Measurements from ENCODE around the gene FAM120C.

The FAM120C gene

GRCh38 chrX:54134269-54134668 lies 48.8 kb downstream of the FAM120C start:
- DNase-seq = no peak

DNA sequence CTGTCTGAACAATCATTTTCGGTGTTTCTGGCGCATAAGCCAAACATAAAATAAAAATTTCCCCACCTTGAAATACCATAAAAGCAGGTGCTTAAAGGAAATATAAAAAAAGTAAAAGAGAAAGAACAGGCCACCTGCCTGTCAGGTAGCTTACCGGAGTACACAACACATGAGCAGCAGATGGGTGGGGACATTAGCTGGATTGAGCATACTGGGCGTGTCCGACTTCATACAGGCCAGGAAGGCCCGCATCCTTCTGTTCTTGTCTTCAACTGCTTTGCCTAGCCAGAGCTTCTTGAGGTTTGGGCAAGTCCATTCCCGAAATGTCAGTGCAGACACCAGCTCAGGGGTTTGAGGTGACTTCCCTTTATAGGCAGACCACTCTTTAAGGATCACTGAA lies 66.7 kb downstream of the FAM120C start:
- no peak for DNase-seq

- no peak for DNase-seq
Measured at GRCh38 chrX:54093571-54093970, 89.5 kb downstream of the FAM120C start.

GRCh38 chrX:54093159-54093558 lies 89.9 kb downstream of the FAM120C start:
- no peak for DNase-seq

GRCh38 chrX:54090880-54091279 lies 92.2 kb downstream of the FAM120C start:
- no peak for DNase-seq

GRCh38 chrX:54089191-54089590 lies 93.9 kb downstream of the FAM120C start:
- no peak for DNase-seq

DNA sequence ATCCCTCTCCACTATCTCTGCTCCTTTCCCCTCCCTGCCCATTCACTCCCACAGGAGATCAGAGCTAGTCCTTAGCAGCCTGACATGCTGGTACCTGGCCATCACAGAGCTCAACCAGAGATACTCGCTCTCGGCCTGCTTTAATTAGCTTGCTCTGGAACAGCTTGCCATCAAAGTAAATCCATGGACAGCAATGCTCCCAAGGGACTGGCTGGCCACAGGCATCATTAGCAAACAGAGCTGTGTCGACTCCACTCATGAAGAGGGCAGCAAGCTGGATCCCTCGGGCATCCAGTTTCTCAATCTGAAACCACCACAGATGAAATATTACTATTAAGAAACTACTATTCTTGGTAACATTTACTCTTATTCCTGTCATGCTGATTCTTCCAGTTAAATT lies 95.4 kb downstream of the FAM120C start:
- DNase-seq = no peak

- no peak for DNase-seq
Measured at GRCh38 chrX:54085666-54086065, 97.4 kb downstream of the FAM120C start.

GRCh38 chrX:54076903-54077302 lies 106.2 kb downstream of the FAM120C start:
- no peak for DNase-seq

DNA sequence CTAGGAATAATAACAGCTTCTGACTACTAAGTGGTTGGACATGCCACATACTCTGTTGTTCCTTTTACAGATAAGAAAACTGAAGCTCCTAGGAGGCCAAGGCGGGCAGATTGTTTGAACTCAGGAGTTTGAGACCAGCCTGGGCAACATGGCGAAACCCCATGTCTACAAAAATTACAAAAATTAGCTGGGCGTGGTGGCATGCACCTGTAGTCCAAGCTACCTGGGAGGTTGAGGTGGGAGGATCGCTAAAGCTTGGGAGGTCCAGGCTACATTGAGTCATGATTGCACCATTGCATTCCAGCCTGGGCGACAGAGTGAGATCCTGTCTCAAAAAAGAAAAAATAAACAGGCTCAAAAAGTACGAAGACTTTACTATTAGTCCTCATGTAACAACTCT lies 108.2 kb downstream of the FAM120C start:
- DNase-seq = no peak

GRCh38 chrX:54067766-54068165 lies 115.3 kb downstream of the FAM120C start:
- DNase-seq = no peak

- DNase-seq = no peak
Measured at GRCh38 chrX:54066841-54067240, 116.2 kb downstream of the FAM120C start.

DNA sequence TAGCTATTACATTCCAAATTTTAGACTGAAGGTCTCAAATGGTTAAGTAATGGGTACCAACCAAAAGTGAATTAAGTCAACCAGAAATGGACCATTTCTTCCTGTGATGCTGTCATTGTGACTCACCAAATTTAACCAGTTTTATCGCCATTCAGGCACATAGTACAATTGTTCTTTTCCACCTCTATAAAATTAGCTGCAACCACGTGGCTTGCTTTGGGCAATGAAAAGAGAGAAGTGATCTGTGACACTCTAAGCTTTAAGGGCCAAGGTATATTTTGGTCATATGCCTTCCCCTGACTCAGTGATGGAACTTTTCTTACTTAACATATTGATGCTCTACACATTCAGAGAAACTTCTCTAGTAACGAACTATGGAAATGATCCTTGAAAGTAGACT lies 118.5 kb downstream of the FAM120C start:
- no peak for DNase-seq

DNA sequence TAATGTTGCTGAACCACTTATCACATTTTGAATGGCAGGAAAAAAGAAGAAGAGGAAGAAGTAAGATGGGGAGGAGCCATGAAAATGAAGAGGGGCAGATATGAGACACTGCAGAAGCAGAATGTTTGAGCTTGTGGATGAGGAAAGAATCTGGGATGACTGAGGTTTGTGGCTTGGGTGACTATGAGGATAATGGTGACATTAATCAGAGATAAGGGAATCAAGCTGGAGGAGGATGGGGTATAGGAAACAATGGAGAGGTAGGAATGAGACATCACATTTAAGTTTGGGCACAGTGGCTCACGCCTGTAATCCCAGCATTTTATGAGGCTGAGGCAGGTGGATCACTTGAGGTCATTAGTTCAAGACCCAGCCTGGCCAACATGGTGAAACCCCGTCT lies 119.7 kb downstream of the FAM120C start:
- DNase-seq = no peak

DNA sequence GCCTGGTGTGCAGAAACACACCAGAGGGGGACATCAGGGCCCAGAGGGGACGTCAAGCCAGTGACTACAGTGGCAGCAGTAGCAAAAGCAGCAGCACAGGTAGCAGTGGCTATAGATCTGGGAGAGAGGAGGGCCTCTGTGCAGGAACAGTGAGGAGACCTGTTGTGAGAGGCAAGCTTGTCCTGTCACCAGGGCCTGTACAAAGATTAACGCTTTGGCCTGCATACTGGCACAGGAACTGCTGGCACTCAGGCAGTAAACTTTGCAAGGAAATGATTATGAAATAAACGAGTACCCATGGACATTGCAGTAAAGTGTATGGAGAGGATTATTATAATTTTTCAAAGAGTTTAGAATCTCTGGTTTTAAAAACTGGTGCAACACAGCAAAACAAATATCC lies 133.3 kb downstream of the FAM120C start:
- no peak for DNase-seq

DNA sequence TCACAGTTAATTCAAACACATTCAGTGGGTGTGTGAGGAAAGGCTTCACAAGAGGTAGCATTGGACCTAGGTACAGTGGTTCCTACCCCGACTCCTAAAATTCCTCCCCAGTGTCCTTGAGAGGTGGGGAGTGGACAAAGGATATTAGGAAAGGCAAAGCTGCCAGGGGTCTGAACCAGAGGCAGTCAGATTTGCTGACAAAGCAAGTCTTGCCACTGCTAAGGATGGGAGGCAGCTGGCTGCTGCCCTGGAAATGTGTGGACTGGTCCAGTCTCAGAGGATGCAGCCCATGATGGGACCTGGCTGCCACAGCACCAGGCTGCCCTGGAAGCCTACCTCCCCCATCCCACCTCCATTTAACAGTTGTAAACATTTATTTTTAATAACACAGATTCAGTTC lies 134.6 kb downstream of the FAM120C start:
- DNase-seq = no peak

GRCh38 chrX:54045563-54046228 lies 137.4 kb downstream of the FAM120C start:
- DNase-seq = no peak

DNA sequence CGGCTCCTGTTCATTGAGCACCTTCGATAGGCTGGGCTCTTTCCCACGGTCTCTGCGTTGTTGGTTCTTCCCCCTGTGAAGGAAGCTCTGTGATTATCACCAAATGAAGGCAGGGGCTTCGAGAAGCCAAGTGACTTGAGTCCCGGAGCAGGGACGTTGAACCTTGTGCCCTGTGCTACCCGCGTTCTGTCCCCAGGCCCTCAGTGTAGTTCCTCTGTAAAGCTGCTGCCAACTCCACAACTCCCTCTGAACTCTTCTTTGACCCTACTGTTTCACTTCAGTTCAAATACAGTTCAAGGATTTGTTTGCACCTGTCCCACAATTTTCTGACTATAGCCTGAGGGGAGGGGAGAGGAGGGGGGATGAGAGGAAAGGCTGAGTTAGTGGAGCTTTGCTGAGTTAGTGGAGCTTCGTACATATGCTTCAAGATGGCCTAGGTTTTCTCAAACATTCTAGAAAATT lies 138.1 kb downstream of the FAM120C start:
- DNase-seq = no peak

GRCh38 chrX:54044126-54044876 lies 138.8 kb downstream of the FAM120C start, which contains the start of gene PHF8:
Gene PHF8 (minus strand): TSS chrX:54044473. CDS start chrX:54042728, 1,745 bp downstream.
- DNase-seq = peak; percentile 98

DNA sequence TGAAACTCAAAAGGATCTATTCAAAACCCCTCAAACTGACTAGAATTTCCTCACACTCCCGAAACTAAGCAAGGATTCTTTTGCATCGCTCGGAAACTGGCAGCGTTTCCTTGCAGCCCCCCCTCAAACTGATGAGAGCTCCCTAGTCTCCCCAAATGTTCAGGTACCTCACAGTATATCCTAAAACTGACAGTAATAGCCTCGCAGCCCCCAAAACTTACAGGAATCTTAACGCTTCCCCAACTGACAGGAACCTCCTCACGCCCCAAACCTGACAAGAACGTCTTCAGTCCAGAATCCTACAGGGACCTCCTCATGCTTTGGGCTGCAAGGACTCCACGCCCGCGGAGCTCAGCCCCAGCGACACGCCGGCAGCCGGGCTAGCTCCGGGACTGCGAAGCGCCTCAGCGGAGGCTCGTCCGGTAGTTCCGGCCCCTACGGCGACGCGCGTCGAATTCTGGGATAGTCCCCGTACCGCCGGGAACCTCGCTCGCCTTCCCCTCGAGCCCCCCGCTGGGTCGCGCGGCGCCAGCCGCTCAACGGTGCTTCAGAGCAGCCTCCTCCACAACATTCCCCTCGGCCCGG lies 139.4 kb downstream of the FAM120C start:
- DNase-seq = peak; percentile 28

DNA sequence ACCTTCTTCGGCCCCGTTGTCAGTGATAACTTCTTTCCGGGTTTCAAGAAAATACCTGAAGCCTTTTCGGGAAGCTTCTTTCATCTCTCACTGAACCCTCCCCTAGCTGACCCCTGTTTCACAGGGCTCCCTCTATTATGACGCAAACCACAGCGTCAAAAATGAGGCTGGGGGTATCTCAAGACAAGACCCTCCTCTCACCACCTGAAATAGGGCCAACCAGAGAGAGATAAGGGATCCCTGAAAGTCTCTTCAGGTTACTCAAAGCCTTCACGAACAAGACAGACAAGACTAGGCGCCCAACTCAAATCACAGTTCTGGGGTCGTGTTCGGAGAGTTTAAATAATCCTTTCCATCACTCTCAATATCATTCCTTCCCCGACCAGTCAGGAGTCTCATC lies 140.0 kb downstream of the FAM120C start:
- no peak for DNase-seq

DNA sequence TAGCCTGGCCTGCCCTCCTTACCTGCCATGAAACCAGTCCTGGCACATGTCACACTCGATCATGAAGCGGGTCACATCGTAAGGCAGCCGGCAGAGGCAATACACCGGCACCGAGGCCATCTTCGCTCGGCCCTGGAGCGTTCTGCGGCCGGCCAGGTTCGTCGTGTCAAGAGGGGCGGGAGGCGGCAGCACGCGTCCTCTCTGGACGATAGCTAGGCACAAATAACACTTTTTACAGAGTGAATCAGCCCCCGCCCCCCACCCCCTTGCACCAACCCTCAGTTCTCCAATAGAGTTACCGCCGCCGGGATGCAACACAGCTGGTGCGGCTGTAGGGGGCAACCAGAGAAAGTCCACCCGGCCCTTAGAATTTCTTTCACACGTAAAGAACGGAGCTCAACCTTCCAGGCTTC lies 140.4 kb downstream of the FAM120C start:
- peak; percentile 51 for DNase-seq

GRCh38 chrX:54030329-54030728 lies 152.7 kb downstream of the FAM120C start:
- no peak for DNase-seq

- no peak for DNase-seq
Measured at GRCh38 chrX:54029529-54030143, 153.4 kb downstream of the FAM120C start.
